D721Med (cell line): ENCODE measurements around the gene GABRG3.

Source experiments
- DNase-seq: peaks from one replicate; pipeline ENCODE4 v3.0.0; 2011; ENCODE audit warnings: low spot score; ENCODE audit not compliant: insufficient read length
- FAIRE-seq: peaks from 2 replicates; lab custom pipeline; 2011; peaks lifted over from hg19 to GRCh38; lab: Jason Lieb, UNC
- TF ChIP-seq, protein P1 (sequence below): IDR thresholded peaks from 2 replicates; pipeline ENCODE4 v1.5.1; 2012; ENCODE audit warnings: mild to moderate bottlenecking, control low read depth; ENCODE audit not compliant: insufficient read depth; ENCODE audit errors: missing control alignments

GABRG3 gene

GRCh38 chr15:27234593-27234992 is 263.6 kb downstream of the GABRG3 start:
- FAIRE-seq (no peak), DNase-seq (no peak)
- TF ChIP-seq, protein P1, sequence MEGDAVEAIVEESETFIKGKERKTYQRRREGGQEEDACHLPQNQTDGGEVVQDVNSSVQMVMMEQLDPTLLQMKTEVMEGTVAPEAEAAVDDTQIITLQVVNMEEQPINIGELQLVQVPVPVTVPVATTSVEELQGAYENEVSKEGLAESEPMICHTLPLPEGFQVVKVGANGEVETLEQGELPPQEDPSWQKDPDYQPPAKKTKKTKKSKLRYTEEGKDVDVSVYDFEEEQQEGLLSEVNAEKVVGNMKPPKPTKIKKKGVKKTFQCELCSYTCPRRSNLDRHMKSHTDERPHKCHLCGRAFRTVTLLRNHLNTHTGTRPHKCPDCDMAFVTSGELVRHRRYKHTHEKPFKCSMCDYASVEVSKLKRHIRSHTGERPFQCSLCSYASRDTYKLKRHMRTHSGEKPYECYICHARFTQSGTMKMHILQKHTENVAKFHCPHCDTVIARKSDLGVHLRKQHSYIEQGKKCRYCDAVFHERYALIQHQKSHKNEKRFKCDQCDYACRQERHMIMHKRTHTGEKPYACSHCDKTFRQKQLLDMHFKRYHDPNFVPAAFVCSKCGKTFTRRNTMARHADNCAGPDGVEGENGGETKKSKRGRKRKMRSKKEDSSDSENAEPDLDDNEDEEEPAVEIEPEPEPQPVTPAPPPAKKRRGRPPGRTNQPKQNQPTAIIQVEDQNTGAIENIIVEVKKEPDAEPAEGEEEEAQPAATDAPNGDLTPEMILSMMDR: no peak

GRCh38 chr15:27235161-27235560 is 264.2 kb downstream of the GABRG3 start:
- FAIRE-seq (no peak), DNase-seq (no peak)
- TF ChIP-seq, protein P1: no peak

DNA sequence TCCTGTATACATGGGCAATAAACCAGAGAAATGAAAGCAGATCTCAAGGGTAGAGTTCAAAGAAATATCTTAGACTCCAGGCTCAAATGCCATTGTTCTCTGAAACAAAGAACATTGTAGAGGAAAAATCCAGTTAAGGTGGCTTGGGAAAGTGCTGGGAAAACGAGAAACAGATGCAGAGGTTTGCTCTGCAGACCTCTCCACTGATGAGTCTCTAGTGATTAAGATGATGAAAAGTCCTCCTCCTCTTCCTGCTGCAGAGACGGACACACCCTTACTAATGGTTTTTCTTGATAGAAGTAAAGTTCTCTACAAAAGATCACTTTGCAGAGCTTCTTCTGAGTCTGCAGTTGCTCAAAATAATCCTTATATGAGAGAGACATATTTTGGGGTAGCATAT is 264.7 kb downstream of the GABRG3 start:
- DNase-seq: no peak
- TF ChIP-seq, protein P1: no peak
- FAIRE-seq: no peak

DNA sequence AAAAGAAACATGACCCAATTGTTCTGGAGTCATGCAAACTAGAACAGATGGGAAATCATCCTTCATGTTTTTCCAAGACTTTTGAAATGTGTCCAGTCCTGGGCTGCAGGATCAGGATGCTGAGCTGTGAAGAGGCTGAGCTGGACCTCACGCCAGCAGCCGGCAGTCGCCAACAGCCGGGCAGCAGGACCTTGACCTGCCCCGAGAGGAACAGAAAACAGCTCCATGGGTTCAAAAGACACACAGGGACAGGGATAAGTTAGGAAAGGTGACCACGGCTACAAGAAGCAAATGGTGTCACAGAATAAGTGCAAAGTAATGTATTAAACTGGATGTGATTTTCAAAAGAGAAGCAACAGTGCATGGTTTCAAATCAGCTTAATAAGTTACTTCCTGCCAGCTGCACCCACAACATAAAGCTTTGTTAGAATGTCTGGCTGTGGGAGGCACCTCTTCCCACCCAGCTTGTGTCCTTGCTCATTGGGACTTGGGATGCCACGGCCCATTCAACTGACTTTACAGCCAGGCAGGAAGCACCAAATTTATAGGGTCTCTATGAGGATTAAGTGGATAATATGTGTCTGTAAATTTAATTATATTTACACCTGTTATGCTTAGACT is 266.4 kb downstream of the GABRG3 start:
- no peak for FAIRE-seq
- TF ChIP-seq, protein P1: no peak
- DNase-seq: no peak

DNA sequence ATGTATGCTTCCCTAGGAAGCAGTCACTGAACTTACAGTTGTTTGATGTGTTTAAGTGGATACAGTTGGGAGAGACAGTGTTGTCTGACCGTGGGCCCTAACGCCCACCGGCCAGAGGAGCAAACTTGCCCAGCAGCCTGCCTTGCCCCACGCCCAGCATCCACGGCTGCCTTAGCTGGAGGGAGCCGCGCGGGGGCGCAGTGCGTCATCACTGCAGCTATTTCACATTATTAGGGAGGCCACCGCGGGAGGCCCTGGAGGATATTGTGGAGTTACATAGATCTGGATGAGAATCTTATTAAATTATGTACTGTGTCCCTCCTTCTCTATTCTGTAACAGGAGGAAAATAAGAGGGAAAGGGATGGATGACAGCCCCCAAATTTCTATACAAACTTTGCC is 267.2 kb downstream of the GABRG3 start:
- TF ChIP-seq, protein P1: no peak
- DNase-seq (no peak), FAIRE-seq (no peak)

GRCh38 chr15:27238707-27239423 is 267.9 kb downstream of the GABRG3 start:
- FAIRE-seq (no peak), DNase-seq (no peak)
- TF ChIP-seq, protein P1: no peak

GRCh38 chr15:27241943-27242342 is 271.0 kb downstream of the GABRG3 start:
- DNase-seq (no peak), FAIRE-seq (no peak)
- TF ChIP-seq, protein P1: no peak
